Endothelial cell (in vitro differentiated cells): ENCODE measurements around the gene DNAJC3. TPM values are rescaled to one million over a fixed set of nuclear protein-coding genes. Genes with fewer than 3 reads are reported as not detected.

Experiments
- DNase-seq: peaks from one replicate; pipeline ENCODE4 v3.0.0; 2021; ENCODE audit warnings: low spot score
- H3K27ac Mint-ChIP-seq: one replicate; pipeline ENCODE4 v1.8.0; 2021; ENCODE audit warnings: mixed read lengths, inconsistent platforms; ENCODE audit not compliant: unreplicated experiment
- H3K27me3 Mint-ChIP-seq: one replicate; pipeline ENCODE4 v1.8.0; 2021; ENCODE audit warnings: mild to moderate bottlenecking, moderate library complexity, mixed read lengths, inconsistent platforms; ENCODE audit not compliant: unreplicated experiment
- H3K36me3 Mint-ChIP-seq: one replicate; pipeline ENCODE4 v1.8.0; 2021; ENCODE audit warnings: mild to moderate bottlenecking, low read depth, mixed read lengths, inconsistent platforms; ENCODE audit not compliant: unreplicated experiment
- H3K4me1 Mint-ChIP-seq: one replicate; pipeline ENCODE4 v1.8.0; 2021; ENCODE audit warnings: mild to moderate bottlenecking, mixed read lengths, inconsistent platforms; ENCODE audit not compliant: unreplicated experiment
- H3K4me3 Mint-ChIP-seq: one replicate; pipeline ENCODE4 v1.8.0; 2021; ENCODE audit warnings: mild to moderate bottlenecking, mixed read lengths, inconsistent platforms; ENCODE audit not compliant: unreplicated experiment
- H3K9me3 Mint-ChIP-seq: one replicate; pipeline ENCODE4 v1.8.0; 2021; ENCODE audit warnings: mixed read lengths, inconsistent platforms; ENCODE audit not compliant: unreplicated experiment
- total RNA-seq: library from RNA; stranded (reverse); fragmentation: NEBNext Ultra II Directional; extraction: Animal tissue kit (Norgen Biotek cat#: 25700); gene quantifications from one replicate; pipeline ENCODE4 v1.2.1, GENCODE V29; 2021; ENCODE audit not compliant: unreplicated experiment
- TF ChIP-seq, protein P1 (sequence below): fragments of 200-600 bp; sonication (generic); IDR thresholded peaks from one replicate; pipeline ENCODE4 v1.5.0; 2021; ENCODE audit warnings: antibody characterized with exemption; ENCODE audit not compliant: unreplicated experiment

Gene DNAJC3
- total RNA-seq, 1 donor from 2014 or later: 50.3 TPM

DNA sequence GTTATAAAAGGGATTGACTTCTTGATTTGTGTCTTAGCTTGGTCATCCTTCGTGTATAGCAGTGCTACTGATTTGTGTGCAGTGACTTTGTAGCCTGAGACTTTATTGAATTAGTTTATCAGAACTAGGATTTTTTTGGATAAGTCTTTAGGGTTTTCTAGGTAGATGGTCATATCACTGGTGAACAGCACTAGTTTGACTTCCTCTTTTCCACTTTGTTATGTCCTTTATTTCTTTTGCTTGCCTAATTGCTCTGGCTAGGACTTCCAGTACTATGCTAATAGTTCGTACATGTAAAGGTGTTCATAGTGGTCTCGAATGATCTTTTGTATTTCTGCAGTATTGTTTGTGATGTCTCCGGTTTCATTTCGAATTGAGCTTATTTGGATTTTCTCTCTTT lies 145.4 kb downstream of the DNAJC3 start:
- Mint-ChIP-seq H3K4me3 (no peak overlapping the region), H3K36me3 (peaks cover 4% of the 10 kb centered on the region), H3K27me3 (no peaks in the 10 kb centered on the region), H3K4me1 (no peaks in the 10 kb centered on the region), H3K9me3 (no peaks in the 10 kb centered on the region), H3K27ac (no peak overlapping the region)
- TF ChIP-seq, protein P1, sequence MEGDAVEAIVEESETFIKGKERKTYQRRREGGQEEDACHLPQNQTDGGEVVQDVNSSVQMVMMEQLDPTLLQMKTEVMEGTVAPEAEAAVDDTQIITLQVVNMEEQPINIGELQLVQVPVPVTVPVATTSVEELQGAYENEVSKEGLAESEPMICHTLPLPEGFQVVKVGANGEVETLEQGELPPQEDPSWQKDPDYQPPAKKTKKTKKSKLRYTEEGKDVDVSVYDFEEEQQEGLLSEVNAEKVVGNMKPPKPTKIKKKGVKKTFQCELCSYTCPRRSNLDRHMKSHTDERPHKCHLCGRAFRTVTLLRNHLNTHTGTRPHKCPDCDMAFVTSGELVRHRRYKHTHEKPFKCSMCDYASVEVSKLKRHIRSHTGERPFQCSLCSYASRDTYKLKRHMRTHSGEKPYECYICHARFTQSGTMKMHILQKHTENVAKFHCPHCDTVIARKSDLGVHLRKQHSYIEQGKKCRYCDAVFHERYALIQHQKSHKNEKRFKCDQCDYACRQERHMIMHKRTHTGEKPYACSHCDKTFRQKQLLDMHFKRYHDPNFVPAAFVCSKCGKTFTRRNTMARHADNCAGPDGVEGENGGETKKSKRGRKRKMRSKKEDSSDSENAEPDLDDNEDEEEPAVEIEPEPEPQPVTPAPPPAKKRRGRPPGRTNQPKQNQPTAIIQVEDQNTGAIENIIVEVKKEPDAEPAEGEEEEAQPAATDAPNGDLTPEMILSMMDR: no peak
- DNase-seq: no peak

DNA sequence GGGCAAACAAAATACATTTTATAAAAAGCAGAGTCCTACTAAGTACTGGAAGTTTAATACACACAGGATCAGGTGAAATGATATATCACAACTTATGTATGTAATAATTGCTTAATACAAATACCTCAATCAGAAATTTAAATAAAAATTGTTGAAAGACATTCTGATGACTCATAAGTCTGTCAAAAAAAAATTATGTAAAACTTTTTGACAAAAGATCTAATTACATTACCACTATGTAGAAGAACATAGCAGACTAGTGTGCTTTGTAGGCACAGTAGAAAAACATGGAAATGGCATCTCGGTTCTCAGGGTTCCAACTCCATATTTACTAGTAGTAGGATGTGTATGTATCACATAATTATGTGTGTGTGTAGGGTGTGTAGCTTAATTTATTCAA lies 156.2 kb downstream of the DNAJC3 start:
- no peak for DNase-seq
- Mint-ChIP-seq H3K9me3 (no peaks in the 10 kb centered on the region), H3K27ac (no peak overlapping the region), H3K4me3 (no peak overlapping the region), H3K4me1 (peaks cover 16% of the 10 kb centered on the region), H3K36me3 (peaks cover 15% of the 10 kb centered on the region), H3K27me3 (no peaks in the 10 kb centered on the region)
- TF ChIP-seq, protein P1: no peak

DNA sequence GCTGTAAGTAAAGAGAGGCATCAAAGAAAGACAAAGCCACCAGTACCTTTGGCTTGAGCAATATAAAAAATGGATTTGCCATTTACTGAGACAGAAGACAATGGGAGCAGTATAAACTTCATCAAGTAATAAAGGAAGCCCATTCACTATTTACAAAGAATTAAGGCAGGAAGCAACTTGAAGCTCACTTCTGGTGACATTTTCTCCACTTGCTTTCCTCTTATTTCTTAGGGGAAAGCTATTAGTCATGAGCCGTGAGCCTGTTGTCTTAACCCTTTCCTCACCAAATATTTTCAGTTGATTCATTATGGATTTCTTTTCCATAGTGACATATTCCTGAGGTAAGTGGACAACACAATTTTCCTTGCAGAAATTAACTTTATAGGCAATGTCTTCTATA lies 156.8 kb downstream of the DNAJC3 start:
- TF ChIP-seq, protein P1: no peak
- no peaks in the 10 kb centered on the region for H3K9me3 Mint-ChIP-seq
- no peak for DNase-seq
- H3K27ac Mint-ChIP-seq: peak overlapping the region; percentile 53
- H3K36me3 Mint-ChIP-seq: peaks cover 14% of the 10 kb centered on the region
- H3K27me3 Mint-ChIP-seq: no peaks in the 10 kb centered on the region
- H3K4me1 Mint-ChIP-seq: peaks cover 16% of the 10 kb centered on the region
- no peak overlapping the region for H3K4me3 Mint-ChIP-seq

DNA sequence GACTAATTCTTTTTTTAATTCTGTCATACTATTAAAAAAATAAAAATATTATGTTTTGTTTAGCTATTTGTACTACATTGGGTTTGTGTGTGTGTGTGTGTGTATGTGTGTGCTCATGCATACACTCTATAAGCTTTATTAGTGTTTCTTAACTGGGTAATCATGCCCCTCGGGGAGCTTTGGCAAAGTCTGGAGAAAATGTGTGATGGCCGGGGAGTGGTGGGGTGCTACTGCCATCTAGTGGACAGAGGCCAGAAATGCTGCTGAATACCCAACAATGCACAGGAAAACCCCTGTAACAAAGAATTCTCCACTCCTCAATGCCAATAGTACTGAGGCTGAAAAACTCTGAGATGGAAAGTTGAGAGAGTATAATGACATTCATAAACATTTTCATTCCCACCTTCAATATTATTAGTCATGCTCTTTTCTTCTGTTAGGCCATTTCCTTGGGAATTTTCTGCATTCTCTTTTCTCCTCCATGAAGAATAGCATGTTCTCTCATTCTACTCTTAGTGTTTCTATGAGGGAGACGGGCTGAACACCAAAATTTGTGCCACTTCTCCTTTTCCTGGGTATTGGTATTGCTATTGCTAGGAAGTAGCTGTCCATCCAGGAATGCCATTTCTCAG lies 157.3 kb downstream of the DNAJC3 start:
- peak; percentile 75 for DNase-seq
- Mint-ChIP-seq H3K4me1 (peaks cover 16% of the 10 kb centered on the region), H3K9me3 (no peaks in the 10 kb centered on the region), H3K27me3 (no peaks in the 10 kb centered on the region), H3K4me3 (no peak overlapping the region), H3K27ac (no peak overlapping the region), H3K36me3 (peaks cover 12% of the 10 kb centered on the region)
- TF ChIP-seq, protein P1: peak; percentile 93

DNA sequence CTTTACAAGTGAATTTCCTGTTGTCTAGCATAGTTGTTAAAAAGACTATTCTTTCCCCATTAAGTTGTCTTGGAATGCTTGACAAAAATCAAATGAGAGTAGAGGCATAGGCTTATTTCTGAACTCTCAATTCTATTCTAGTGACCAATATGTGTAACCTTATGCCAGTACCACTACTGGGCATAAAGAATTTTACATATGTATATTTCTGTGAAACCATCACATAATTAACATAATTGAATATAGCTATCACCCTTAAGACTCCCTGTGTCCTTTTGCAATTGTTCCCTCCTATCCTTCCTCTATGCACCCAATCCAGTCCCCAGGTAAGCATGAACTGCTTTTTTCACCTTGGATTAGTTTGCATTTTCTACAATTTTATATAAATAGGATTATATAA lies 165.0 kb downstream of the DNAJC3 start:
- peaks cover 2% of the 10 kb centered on the region for H3K27me3 Mint-ChIP-seq
- DNase-seq: no peak
- H3K36me3 Mint-ChIP-seq: peaks cover 16% of the 10 kb centered on the region
- H3K4me1 Mint-ChIP-seq: no peaks in the 10 kb centered on the region
- H3K4me3 Mint-ChIP-seq: no peak overlapping the region
- TF ChIP-seq, protein P1: no peak
- H3K27ac Mint-ChIP-seq: no peak overlapping the region
- H3K9me3 Mint-ChIP-seq: peaks cover 13% of the 10 kb centered on the region
